Small intestine (tissue), 7 donors: ENCODE results near the gene USP2. TPM values are rescaled to one million over a fixed set of nuclear protein-coding genes. Genes with fewer than 3 reads are reported as not detected.
A peak's percentile ranks its signal among the peaks of the same experiment; 100 is the strongest.

Source experiments
- DNase-seq, 2 donors: peaks; one replicate each; pipeline versions ENCODE4 v3.0.0 to v3.0.0-alpha.2; 2013
- FAIRE-seq: peaks from 2 replicates; lab custom pipeline; 2012; peaks lifted over from hg19 to GRCh38; lab: Jason Lieb, UNC
- H3K27ac ChIP-seq, 3 donors: one replicate each; pipeline ENCODE4 v1.5.1; 2013; ENCODE audit warnings: low read length in 2 of 3, mild to moderate bottlenecking in 2 of 3, control low read depth in 1 of 3, inconsistent platforms in 1 of 3, low read depth in 1 of 3, moderate library complexity in 1 of 3
- H3K27me3 ChIP-seq, 3 donors: one replicate each; pipeline ENCODE4 v1.6.1; 2013; ENCODE audit warnings: low read length in 3 of 3, inconsistent platforms in 1 of 3; ENCODE audit not compliant: control insufficient read depth in 3 of 3, insufficient read depth in 3 of 3
- H3K36me3 ChIP-seq, 3 donors: one replicate each; pipeline ENCODE4 v1.6.1; 2013; ENCODE audit warnings: low read length in 3 of 3, inconsistent platforms in 1 of 3, low read depth in 1 of 3, mild to moderate bottlenecking in 1 of 3, moderate library complexity in 1 of 3; ENCODE audit not compliant: control insufficient read depth in 3 of 3, insufficient read depth in 2 of 3
- H3K4me1 ChIP-seq, 3 donors: one replicate each; pipeline ENCODE4 v1.6.1; 2013; ENCODE audit warnings: low read length in 2 of 3, inconsistent platforms in 1 of 3, low read depth in 1 of 3, mild to moderate bottlenecking in 1 of 3, moderate library complexity in 1 of 3; ENCODE audit not compliant: control insufficient read depth in 3 of 3, insufficient read depth in 2 of 3
- H3K4me3 ChIP-seq, 3 donors: one replicate each; pipeline ENCODE4 v1.5.1; 2013; ENCODE audit warnings: low read length in 3 of 3, control low read depth in 1 of 3, inconsistent platforms in 1 of 3, low read depth in 1 of 3, mild to moderate bottlenecking in 1 of 3, moderate library complexity in 1 of 3
- H3K9me3 ChIP-seq, 2 donors: one replicate each; pipeline ENCODE4 v1.6.1; 2013; ENCODE audit warnings: low read depth in 1 of 2, low read length in 1 of 2; ENCODE audit not compliant: control insufficient read depth in 2 of 2, insufficient read depth in 1 of 2
- WGBS, 3 donors: extraction: QIAGEN DNeasy Blood & Tissue Kit; methylation state at CpG; one replicate each; pipeline ENCODE4 v1.1.7; 2013; 5-methylcytosine and 5-hydroxymethylcytosine counted together
- polyA plus RNA-seq, 4 donors: library from polyadenylated mRNA; stranded (reverse) in 3 of 4; unstranded in 1 of 4; fragments of 200-250 nt in 3 of 4; fragments of 120-200 nt in 1 of 4; gene quantifications; one replicate each; pipeline versions ENCODE4 v1.2.1 to v1.2.3, GENCODE V29; 2013
- donor health status: healthy with polysubstance abuse.
- donor health status: control.
- donor health status: control.
- donor health status: Bipolar disorder and iron deficiency.
- donor health status: healthy.

Gene USP2
- polyA plus RNA-seq, 4 donors = 3.9 to 19.5 (median 10.3) TPM

DNA sequence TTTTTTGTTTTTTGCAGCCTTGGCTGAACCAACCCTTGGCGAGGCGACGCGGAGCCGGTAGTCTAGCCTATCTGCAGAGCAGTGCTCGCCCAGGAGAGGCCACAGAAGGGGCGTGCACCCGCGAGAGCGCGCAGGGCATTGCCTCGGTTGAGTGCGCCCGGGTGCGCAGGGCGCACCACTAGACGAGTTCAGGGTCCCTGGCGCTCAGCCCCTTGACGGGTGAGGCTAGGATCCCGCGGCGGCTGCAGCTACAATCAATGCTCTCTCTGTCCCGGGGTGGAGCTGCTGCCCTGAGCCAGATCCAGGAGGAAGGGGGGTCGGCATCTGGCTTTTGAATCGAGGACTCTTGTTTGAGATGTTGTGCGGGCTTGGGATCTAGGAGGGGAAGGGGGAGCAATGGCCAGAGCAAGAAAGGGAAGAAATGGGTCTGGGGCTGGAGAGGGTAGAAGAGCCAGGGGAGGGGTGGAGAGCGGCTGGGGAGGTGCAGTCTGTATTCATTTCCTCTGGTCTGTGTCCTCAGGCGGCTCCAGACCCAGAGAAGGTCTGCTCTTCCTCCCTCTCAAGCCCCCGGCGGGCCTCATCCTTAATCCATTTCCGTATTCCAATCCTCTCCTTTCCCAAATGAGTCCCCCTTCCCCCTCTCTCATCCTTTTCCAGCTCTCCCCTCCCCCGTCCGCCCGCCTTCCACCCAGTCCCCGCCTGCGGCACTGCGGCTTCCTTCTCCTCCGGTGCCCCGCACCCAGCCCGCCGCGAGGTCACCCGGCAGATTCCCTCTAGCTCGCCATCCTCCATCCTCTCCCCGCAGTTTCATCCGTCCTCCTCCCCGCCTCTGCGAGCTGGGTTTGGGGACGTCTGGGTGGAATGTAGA is 40.7 kb upstream of the USP2 start:
- FAIRE-seq (no peak), DNase-seq (peak in 1 of 2 donors; percentile 23)
- H3K4me3 ChIP-seq = peak overlapping the region in 2 of 3 donors; percentile 8 to 61
- peaks cover 0 to 18% (median 0%) of the 10 kb centered on the region in 3 donors for H3K36me3 ChIP-seq
- 1 to 4% (median 2%) methylated on average over 46 to 49 of the region's 49 CpGs for WGBS, 3 donors
- peaks cover 0 to 47% (median 11%) of the 10 kb centered on the region in 3 donors for H3K27me3 ChIP-seq
- peak overlapping the region in 2 of 3 donors; percentile 51 to 53 for H3K27ac ChIP-seq
- no peaks in the 10 kb centered on the region for H3K9me3 ChIP-seq
- no peaks in the 10 kb centered on the region for H3K4me1 ChIP-seq

DNA sequence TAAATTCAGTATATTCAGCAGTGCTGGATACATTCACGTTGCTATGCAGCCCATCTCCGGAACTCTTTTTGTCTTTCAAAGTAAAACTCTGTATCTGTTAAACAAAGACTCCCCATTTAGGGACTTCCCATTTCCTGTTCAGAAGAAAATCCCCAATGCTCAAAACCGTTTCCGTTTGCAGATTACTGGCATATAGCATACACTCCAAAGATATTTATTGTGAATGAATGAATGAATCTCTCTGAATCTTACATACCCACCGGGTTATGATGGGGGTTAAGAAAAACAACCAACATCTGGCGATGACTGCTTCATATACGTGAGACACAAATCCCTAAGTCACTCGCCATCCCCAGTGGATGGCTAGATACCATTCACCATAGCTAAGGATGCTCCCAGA is 39.9 kb upstream of the USP2 start:
- FAIRE-seq = no peak
- Histone ChIP-seq H3K4me3 (peak overlapping the region in 1 of 3 donors; percentile 61), H3K4me1 (no peaks in the 10 kb centered on the region), H3K27me3 (peaks cover 0 to 47% (median 15%) of the 10 kb centered on the region in 3 donors), H3K27ac (no peak overlapping the region), H3K36me3 (peaks cover 0 to 18% (median 0%) of the 10 kb centered on the region in 3 donors), H3K9me3 (no peaks in the 10 kb centered on the region)
- no peak for DNase-seq
- WGBS, 3 donors = 26 to 36% (median 31%) methylated on average over 8 of the region's 8 CpGs

DNA sequence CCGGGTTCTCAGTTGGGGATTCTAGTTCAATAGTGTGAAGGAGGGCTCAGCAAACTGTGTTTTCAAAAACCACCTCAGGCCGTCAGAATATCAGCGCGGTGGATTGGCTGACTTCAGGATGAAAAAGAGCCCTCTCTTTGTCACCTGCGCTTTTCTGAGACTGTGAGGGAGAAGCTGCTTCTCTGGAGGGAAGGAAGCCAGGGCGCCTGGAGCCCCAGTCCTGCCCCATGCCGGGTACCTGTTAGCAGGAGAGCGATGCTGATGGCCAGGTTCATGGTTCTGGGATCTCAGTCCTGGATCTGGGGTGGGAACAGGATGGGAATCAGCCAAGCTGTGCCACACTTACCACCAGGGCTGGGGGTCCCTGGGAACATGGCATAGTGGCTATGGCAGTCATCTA is 39.1 kb upstream of the USP2 start:
- no peaks in the 10 kb centered on the region for H3K4me1 ChIP-seq
- 83 to 88% (median 85%) methylated on average over 8 of the region's 8 CpGs for WGBS, 3 donors
- H3K27me3 ChIP-seq = peaks cover 0 to 47% (median 15%) of the 10 kb centered on the region in 3 donors
- H3K36me3 ChIP-seq = peaks cover 0 to 18% (median 0%) of the 10 kb centered on the region in 3 donors
- H3K4me3 ChIP-seq = no peak overlapping the region
- FAIRE-seq (no peak), DNase-seq (no peak)
- H3K27ac ChIP-seq = no peak overlapping the region
- no peaks in the 10 kb centered on the region for H3K9me3 ChIP-seq

DNA sequence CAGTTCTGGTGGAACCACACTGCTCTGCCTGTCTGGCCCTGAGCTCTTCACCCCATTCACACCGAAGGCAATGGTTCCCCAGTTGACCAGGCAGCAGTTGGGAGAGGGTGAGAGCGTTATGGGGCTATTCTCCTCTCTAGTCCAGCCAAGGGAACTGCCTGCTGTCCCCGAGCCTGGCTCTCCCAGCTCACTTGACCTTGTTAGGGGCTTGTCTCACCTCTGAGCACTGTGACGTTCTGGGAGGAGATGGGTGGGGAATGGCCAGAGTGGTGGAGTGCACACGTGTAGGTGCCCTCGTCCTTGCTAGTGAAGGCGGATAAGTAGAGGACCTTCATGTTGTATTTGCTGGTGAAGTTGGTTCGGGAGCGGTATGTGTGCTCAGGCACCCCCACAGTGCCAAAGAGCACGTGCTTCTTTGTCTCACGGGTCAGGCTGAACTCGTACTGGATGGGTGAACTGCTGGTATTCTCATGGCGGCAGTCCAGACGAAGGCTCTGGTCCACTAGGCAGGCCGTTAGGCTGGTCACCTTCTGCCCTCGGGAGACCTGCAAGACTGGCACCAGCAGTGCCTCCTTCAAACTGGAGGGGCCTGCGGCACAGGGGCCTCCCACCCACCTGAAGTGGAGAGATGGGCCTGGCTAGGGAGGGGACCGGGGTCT is 38.5 kb upstream of the USP2 start:
- Histone ChIP-seq H3K36me3 (peaks cover 0 to 18% (median 0%) of the 10 kb centered on the region in 3 donors), H3K4me1 (no peaks in the 10 kb centered on the region), H3K4me3 (no peak overlapping the region), H3K9me3 (no peaks in the 10 kb centered on the region), H3K27ac (no peak overlapping the region), H3K27me3 (peaks cover 0 to 47% (median 15%) of the 10 kb centered on the region in 3 donors)
- WGBS, 3 donors = 81 to 85% (median 84%) methylated on average over 18 of the region's 18 CpGs
- FAIRE-seq = no peak
- DNase-seq = no peak

DNA sequence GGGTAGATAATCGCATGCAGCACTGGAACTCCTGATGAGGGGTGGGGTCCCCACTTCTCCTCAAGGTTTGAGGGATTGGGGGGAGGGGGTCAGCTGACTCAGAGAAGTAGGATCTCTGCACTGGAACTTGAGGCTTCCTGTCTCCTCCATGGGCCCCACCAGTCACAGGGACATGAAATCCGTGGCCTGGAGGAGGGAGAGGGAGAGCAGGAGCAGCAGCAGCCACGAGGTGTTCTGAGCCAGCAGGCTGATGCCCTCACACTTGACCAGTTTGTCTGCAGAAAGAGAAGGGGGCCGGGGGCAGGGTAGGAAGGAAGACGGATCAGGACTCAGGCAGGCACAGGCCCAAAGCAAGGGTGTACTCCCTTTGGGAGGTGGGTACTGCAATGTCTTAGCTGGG is 37.8 kb upstream of the USP2 start:
- H3K4me3 ChIP-seq = no peak overlapping the region
- H3K9me3 ChIP-seq = peaks cover 0 to 1% of the 10 kb centered on the region in 2 donors
- DNase-seq = no peak
- H3K27ac ChIP-seq = no peak overlapping the region
- no peak for FAIRE-seq
- peaks cover 0 to 41% (median 15%) of the 10 kb centered on the region in 3 donors for H3K27me3 ChIP-seq
- peaks cover 0 to 18% (median 0%) of the 10 kb centered on the region in 3 donors for H3K36me3 ChIP-seq
- WGBS, 3 donors = 71 to 79% (median 78%) methylated on average over 5 of the region's 5 CpGs
- no peaks in the 10 kb centered on the region for H3K4me1 ChIP-seq

DNA sequence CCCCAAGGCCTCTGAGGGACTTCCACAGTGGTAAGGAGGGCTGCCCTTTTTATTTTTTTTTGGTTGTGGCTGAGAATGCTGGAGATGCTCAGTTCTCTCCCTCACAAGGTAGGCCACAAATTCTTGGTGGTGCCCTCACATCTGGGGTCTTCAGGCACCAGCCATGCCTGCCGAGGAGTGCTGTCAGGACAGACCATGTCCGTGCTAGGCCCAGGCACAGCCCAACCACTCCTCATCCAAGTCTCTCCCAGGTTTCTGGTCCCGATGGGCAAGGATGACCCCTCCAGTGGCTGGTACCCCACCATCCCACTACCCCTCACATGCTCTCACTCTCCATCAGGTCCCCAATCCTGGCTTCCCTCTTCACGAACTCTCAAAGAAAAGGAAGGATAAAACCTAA is 37.3 kb upstream of the USP2 start:
- peaks cover 0 to 36% (median 15%) of the 10 kb centered on the region in 3 donors for H3K27me3 ChIP-seq
- WGBS, 3 donors = 83 to 90% (median 84%) methylated on average over 4 of the region's 4 CpGs
- no peak overlapping the region for H3K27ac ChIP-seq
- H3K9me3 ChIP-seq = peaks cover 0 to 5% of the 10 kb centered on the region in 2 donors
- no peak for FAIRE-seq
- H3K36me3 ChIP-seq = peaks cover 0 to 18% (median 0%) of the 10 kb centered on the region in 3 donors
- no peak overlapping the region for H3K4me3 ChIP-seq
- no peak for DNase-seq
- no peaks in the 10 kb centered on the region for H3K4me1 ChIP-seq

DNA sequence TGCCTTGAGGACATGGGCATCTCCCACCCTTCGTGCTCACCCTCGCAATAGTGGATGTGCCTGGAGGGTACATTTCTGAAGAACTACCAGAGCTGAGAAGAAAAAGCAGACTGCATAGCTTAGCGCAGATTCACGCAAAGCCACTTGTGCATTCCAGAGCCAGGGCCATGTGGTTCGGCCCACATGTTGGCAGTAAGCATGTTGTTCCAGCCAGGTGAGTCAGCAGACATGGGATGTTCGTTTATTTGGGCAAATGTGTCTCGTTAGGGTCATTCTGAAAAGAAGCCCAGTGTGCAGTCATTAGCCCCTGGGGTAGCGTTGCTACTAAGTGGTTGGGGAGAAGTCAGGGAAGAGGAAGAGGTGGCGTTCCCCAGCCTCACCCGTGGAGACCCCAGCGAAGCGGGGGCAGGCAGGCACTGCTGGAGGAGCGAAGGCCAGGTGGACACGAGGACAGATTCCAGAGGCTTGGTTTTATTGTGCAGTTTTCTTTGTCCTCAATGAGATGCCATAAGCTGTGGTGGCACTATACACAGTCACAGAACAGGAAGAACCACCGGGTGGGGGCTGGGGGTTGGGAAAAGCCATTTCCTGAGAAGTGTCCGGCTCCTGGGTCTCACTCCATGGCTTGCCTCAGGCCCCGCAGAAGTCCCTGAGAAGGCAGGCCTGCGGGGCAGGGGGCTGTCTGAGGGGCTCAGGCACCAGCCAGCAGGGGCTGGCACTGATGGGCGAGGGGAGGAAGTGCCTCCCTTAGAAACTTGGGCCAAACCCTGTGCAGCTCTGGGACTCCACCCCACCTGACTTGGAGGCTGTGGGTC is 36.4 kb upstream of the USP2 start:
- DNase-seq (no peak), FAIRE-seq (no peak)
- 77 to 80% (median 79%) methylated on average over 19 of the region's 19 CpGs for WGBS, 3 donors
- Histone ChIP-seq H3K4me1 (no peaks in the 10 kb centered on the region), H3K27ac (no peak overlapping the region), H3K4me3 (no peak overlapping the region), H3K36me3 (peaks cover 0 to 18% (median 0%) of the 10 kb centered on the region in 3 donors), H3K9me3 (peaks cover 0 to 5% of the 10 kb centered on the region in 2 donors), H3K27me3 (peaks cover 0 to 28% (median 14%) of the 10 kb centered on the region in 3 donors)
